Muscle of arm (tissue), 12 donors: ENCODE measurements around the gene ACACA. TPM values are rescaled to one million over a fixed set of nuclear protein-coding genes. Genes with fewer than 3 reads are reported as not detected.

Source experiments
- DNase-seq: peaks from one replicate; pipeline ENCODE4 v3.0.0-alpha.2; 2013
- polyA plus RNA-seq, 12 donors: library from polyadenylated mRNA; unstranded; fragments of 120-200 nt; gene quantifications; one replicate each; pipeline ENCODE4 v1.2.1, GENCODE V29; 2013; ENCODE audit not compliant: insufficient read length in 12 of 12

Gene ACACA
- polyA plus RNA-seq, 12 donors = 21.6 to 54.8 (median 29.8) TPM; not detected in 1

- no peak for DNase-seq
Observed at GRCh38 chr17:37068266-37068665, 338.4 kb downstream of the ACACA start.

- no peak for DNase-seq
Observed at GRCh38 chr17:37067555-37068111, 339.0 kb downstream of the ACACA start.

- DNase-seq = no peak
Observed at GRCh38 chr17:37066322-37067255, 340.0 kb downstream of the ACACA start.

GRCh38 chr17:37065486-37066321 lies 340.9 kb downstream of the ACACA start:
- DNase-seq = no peak

- DNase-seq = no peak
Observed at GRCh38 chr17:37064956-37065355, 341.7 kb downstream of the ACACA start.

GRCh38 chr17:37064206-37064605 lies 342.4 kb downstream of the ACACA start:
- no peak for DNase-seq

- no peak for DNase-seq
Observed at GRCh38 chr17:37062021-37062420, 344.6 kb downstream of the ACACA start.

GRCh38 chr17:37060928-37061327 lies 345.7 kb downstream of the ACACA start:
- no peak for DNase-seq

GRCh38 chr17:37060094-37060493 lies 346.5 kb downstream of the ACACA start:
- DNase-seq = no peak

- DNase-seq = no peak
Observed at GRCh38 chr17:37059493-37059892, 347.1 kb downstream of the ACACA start.

GRCh38 chr17:37056622-37057021 lies 350.0 kb downstream of the ACACA start:
- no peak for DNase-seq

GRCh38 chr17:37054894-37055293 lies 351.7 kb downstream of the ACACA start:
- no peak for DNase-seq

- no peak for DNase-seq
Observed at GRCh38 chr17:37052450-37052849, 354.2 kb downstream of the ACACA start.

GRCh38 chr17:37051833-37052232 lies 354.8 kb downstream of the ACACA start:
- DNase-seq = no peak

GRCh38 chr17:37051381-37051780 lies 355.3 kb downstream of the ACACA start:
- no peak for DNase-seq

- no peak for DNase-seq
Observed at GRCh38 chr17:37050920-37051319, 355.7 kb downstream of the ACACA start.

- no peak for DNase-seq
Observed at GRCh38 chr17:37048811-37049210, 357.8 kb downstream of the ACACA start.

GRCh38 chr17:37047631-37048104 lies 359.0 kb downstream of the ACACA start:
- peak; percentile 83 for DNase-seq

GRCh38 chr17:37045351-37045922 lies 361.2 kb downstream of the ACACA start:
- DNase-seq = no peak

GRCh38 chr17:37043201-37043600 lies 363.4 kb downstream of the ACACA start:
- no peak for DNase-seq

- no peak for DNase-seq
Observed at GRCh38 chr17:37041932-37042331, 364.7 kb downstream of the ACACA start.

- DNase-seq = no peak
Observed at GRCh38 chr17:37039269-37039668, 367.4 kb downstream of the ACACA start.
